RWPE2 (cell line): ENCODE measurements around the gene ERICH2.

ENCODE experiments used
- ATAC-seq: fragments of 200-7000 bp; cut with Tn5 transposase; 3 replicates; pipeline ENCODE4 v1.9.1; 2021; ENCODE audit warnings: low read depth
- DNase-seq: peaks from one replicate; pipeline ENCODE4 v3.0.0-alpha.2; 2020; ENCODE audit warnings: low spot score
- H3K27ac ChIP-seq: fragments of 450-650 bp; 2 replicates; pipeline ENCODE4 v1.5.1; 2017; ENCODE audit warnings: mild to moderate bottlenecking; ENCODE audit not compliant: poor library complexity, severe bottlenecking
- H3K27me3 ChIP-seq: fragments of 250-450 bp; sonication (Bioruptor Pico); 2 replicates; pipeline ENCODE4 v1.5.1; 2021; ENCODE audit warnings: mild to moderate bottlenecking, moderate library complexity; ENCODE audit not compliant: insufficient read depth, poor library complexity, severe bottlenecking
- H3K36me3 ChIP-seq: fragments of 250-450 bp; sonication (Bioruptor Pico); 2 replicates; pipeline ENCODE4 v1.5.1; 2020; ENCODE audit warnings: low read depth, mild to moderate bottlenecking, moderate library complexity
- H3K4me1 ChIP-seq: fragments of 250-450 bp; sonication (Bioruptor Pico); 2 replicates; pipeline ENCODE4 v1.5.1; 2021; ENCODE audit warnings: mild to moderate bottlenecking, moderate library complexity; ENCODE audit not compliant: insufficient read depth, poor library complexity, severe bottlenecking
- H3K4me3 ChIP-seq: fragments of 250-450 bp; sonication (Bioruptor Pico); 2 replicates; pipeline ENCODE4 v1.5.1; 2021; ENCODE audit warnings: mild to moderate bottlenecking, moderate library complexity; ENCODE audit not compliant: severe bottlenecking
- H3K9me3 ChIP-seq: fragments of 250-450 bp; sonication (Bioruptor Pico); 2 replicates; pipeline ENCODE4 v1.5.1; 2021; ENCODE audit warnings: mild to moderate bottlenecking, moderate library complexity; ENCODE audit not compliant: severe bottlenecking
- TF ChIP-seq, protein P1 (sequence below): fragments of 450-650 bp; IDR thresholded peaks from one replicate; pipeline ENCODE4 v1.5.1; 2017; ENCODE audit warnings: mild to moderate bottlenecking, moderate library complexity; ENCODE audit not compliant: poor library complexity, severe bottlenecking

ERICH2 gene

DNA sequence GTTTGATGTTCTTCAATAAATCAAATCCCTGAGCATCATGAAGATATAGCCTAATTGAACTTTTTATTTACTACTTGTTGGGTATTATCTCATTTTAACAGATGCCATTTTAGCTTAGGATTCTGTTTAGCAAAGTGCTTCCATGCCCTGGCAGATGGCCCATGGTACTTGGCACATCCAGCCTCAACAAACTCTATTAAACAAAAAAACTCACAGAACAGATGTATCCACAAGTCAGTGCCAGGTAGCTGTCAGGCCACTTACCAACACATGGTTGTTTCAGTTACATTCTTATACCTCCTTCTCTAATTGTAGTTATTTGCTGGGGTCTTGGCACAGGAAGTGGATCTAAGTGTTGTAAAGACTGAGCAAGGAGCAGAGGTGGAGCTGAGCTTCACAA is 76.1 kb downstream of the ERICH2 start:
- Histone ChIP-seq H3K9me3 (no peaks in the 10 kb centered on the region), H3K27ac (no peak overlapping the region), H3K27me3 (no peaks in the 10 kb centered on the region), H3K4me1 (peaks cover 15% of the 10 kb centered on the region), H3K4me3 (no peak overlapping the region), H3K36me3 (no peaks in the 10 kb centered on the region; the same call in 1 of the 2 replicates)
- TF ChIP-seq, protein P1, sequence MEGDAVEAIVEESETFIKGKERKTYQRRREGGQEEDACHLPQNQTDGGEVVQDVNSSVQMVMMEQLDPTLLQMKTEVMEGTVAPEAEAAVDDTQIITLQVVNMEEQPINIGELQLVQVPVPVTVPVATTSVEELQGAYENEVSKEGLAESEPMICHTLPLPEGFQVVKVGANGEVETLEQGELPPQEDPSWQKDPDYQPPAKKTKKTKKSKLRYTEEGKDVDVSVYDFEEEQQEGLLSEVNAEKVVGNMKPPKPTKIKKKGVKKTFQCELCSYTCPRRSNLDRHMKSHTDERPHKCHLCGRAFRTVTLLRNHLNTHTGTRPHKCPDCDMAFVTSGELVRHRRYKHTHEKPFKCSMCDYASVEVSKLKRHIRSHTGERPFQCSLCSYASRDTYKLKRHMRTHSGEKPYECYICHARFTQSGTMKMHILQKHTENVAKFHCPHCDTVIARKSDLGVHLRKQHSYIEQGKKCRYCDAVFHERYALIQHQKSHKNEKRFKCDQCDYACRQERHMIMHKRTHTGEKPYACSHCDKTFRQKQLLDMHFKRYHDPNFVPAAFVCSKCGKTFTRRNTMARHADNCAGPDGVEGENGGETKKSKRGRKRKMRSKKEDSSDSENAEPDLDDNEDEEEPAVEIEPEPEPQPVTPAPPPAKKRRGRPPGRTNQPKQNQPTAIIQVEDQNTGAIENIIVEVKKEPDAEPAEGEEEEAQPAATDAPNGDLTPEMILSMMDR, result no peak
- ATAC-seq, result no peak
- no peak for DNase-seq

DNA sequence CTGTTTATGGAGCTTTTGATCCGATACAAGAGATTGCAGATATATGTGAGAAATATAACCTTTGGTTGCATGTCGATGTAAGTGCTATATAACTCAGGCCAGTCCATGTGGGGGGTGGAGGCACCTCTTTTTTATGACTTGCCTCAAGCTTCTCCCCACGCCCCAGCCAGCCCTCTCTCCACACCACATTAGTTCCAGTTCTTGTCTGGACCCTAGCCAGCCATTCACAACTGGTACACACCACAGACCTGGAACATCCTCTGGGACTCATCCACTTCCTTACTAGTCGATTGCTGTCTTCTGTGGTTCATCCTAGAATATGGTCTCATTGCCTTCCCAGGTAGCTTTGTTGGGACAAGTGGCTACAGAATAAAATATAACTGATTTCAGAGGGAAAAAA is 77.5 kb downstream of the ERICH2 start:
- TF ChIP-seq, protein P1, result no peak
- no peak for DNase-seq
- H3K36me3 ChIP-seq, result no peaks in the 10 kb centered on the region; the same call in 1 of the 2 replicates
- H3K4me1 ChIP-seq, result peaks cover 15% of the 10 kb centered on the region
- H3K9me3 ChIP-seq, result no peaks in the 10 kb centered on the region
- no peak for ATAC-seq
- no peak overlapping the region for H3K27ac ChIP-seq
- H3K27me3 ChIP-seq, result no peaks in the 10 kb centered on the region
- H3K4me3 ChIP-seq, result no peak overlapping the region
